Bronchial epithelial cell (primary cell): Measurements from ENCODE around the gene C3orf38. TPM values are rescaled to one million over a fixed set of nuclear protein-coding genes. Genes with fewer than 3 reads are reported as not detected.

Experiments used
- DNase-seq: peaks from one replicate; pipeline ENCODE4 v3.0.0-alpha.2; 2010; ENCODE audit warnings: low read depth
- FAIRE-seq: peaks from 2 replicates; lab custom pipeline; 2011; peaks lifted over from hg19 to GRCh38; lab: Jason Lieb, UNC
- H3K27me3 ChIP-seq: 2 replicates; pipeline ENCODE4 v1.5.1; 2011; ENCODE audit warnings: low read length; ENCODE audit not compliant: control insufficient read depth, insufficient read depth
- H3K36me3 ChIP-seq: 2 replicates; pipeline ENCODE4 v1.5.1; 2011; ENCODE audit warnings: low read length; ENCODE audit not compliant: control insufficient read depth, insufficient read depth
- H3K4me3 ChIP-seq: 2 replicates; pipeline ENCODE4 v1.5.1; 2011; ENCODE audit warnings: mild to moderate bottlenecking, low read depth, low read length, control low read depth
- total RNA-seq: library from RNA; depleted of rRNA; stranded (reverse); fragments of >200 nt; gene quantifications from 2 replicates; pipeline ENCODE4 v1.2.1, GENCODE V29; 2014
- TF ChIP-seq, protein P1 (sequence below): IDR thresholded peaks from 2 replicates; pipeline ENCODE4 v1.5.1; 2011; ENCODE audit warnings: mild to moderate bottlenecking, moderate library complexity, low read length, control low read depth, inconsistent platforms; ENCODE audit not compliant: insufficient read depth, severe bottlenecking

The C3orf38 gene
- 25.3 and 26.6 TPM in 2 replicates for total RNA-seq

DNA sequence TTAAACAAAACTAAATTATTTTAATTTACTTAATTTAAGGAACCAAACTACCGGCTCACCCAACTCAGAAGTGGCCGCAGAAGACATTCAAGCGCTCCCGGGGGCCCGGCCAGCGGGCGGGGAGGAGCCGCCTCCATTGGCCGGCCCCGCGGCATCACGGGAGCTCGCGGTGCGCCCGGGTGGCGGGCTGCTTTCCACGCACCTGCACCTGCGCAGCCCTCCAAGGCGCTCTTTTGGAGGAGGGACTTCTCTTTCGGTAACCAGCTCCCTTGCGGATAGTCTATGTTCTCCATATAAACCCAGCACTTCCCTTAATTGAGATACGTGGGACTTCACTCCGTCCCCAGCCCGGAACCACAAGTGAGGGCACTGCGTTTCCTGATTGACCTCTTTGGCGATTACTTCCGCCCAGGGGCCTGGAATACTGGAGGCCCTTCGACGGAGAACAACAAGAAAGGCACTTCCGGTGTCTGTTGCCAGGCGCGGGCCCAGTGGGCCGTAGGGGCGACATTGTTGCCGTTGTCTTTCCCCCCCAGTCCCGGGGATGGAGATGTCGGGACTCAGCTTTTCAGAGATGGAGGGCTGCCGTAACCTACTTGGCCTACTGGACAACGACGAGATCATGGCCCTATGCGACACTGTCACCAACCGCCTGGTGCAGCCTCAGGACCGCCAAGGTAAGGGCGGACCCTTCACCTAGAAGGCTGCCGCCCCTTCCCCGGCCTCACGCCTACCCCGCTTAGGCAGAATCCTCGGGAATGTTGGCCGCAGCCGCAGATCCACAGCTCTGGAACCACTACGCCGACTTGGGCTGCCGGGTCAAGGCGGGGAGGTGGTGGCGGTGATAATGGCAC is at the start of gene C3orf38:
C3orf38 (plus strand) TSS at position 451 of the 854 bp plus-strand sequence; CDS start at position 545, 94 bp downstream.
- no peaks in the 10 kb centered on the region for H3K36me3 ChIP-seq
- FAIRE-seq = no peak
- TF ChIP-seq, protein P1, sequence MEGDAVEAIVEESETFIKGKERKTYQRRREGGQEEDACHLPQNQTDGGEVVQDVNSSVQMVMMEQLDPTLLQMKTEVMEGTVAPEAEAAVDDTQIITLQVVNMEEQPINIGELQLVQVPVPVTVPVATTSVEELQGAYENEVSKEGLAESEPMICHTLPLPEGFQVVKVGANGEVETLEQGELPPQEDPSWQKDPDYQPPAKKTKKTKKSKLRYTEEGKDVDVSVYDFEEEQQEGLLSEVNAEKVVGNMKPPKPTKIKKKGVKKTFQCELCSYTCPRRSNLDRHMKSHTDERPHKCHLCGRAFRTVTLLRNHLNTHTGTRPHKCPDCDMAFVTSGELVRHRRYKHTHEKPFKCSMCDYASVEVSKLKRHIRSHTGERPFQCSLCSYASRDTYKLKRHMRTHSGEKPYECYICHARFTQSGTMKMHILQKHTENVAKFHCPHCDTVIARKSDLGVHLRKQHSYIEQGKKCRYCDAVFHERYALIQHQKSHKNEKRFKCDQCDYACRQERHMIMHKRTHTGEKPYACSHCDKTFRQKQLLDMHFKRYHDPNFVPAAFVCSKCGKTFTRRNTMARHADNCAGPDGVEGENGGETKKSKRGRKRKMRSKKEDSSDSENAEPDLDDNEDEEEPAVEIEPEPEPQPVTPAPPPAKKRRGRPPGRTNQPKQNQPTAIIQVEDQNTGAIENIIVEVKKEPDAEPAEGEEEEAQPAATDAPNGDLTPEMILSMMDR = no peak
- H3K27me3 ChIP-seq = no peaks in the 10 kb centered on the region
- DNase-seq = peak; percentile 76
- peak within 1 kb of the TSS; percentile 88 for H3K4me3 ChIP-seq

DNA sequence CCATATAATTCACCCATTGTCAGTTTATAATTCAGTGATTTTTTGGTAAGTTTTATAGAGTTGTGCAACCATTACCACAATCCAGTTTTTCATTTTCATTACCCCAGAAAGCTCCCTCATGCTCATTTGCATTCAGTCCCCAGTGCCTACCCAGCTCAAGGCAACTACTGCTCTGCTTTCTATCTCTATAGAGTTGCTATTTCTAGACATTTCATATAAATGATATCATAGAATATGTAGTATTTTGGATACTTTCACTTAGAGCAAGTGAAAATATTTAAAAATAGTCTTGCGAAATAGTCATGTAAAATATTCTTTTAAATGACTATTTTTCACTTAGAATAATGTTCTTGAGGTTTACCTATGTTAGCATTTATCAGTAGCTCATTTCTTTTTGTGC is 48.6 kb upstream of the C3orf38 start:
- Histone ChIP-seq H3K27me3 (no peaks in the 10 kb centered on the region), H3K36me3 (no peaks in the 10 kb centered on the region), H3K4me3 (no peak overlapping the region)
- TF ChIP-seq, protein P1 = no peak
- DNase-seq (no peak), FAIRE-seq (no peak)

DNA sequence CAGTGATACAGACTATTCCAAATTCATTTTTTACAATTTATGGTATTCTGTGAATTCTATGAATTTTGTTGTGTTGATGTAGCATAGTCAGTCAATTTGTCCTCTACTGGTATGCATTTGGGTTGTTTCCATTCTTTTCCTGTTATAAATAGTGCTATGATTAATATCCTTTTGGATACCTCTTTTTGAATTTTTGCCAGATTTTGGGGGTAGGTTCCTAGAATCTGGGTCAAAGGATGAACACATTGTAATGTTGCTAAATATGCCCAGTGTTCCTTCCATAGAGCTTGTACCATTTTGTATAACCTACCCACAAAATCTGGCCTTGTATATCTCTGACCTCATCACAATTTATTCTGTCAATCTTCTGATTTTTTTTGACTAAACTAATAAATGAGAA is 44.4 kb upstream of the C3orf38 start:
- H3K4me3 ChIP-seq = no peak overlapping the region

DNA sequence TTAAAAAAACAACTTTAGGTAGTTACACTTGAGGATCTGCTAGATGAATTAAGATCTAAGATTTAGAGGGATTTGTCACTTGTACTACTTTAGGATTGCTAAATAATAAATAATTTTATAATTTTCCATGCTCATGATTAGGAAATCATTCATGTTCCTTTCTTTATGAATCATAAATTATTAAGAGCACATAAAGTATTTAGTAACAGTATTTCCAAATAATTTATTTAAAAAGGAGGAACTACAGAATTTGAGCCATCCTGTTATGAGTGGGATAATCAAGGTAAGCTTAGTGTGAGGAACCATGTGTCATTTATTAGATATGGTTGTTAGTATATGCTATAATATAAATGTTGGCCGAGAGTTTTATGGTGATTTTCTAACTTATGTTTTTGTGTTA is 37.5 kb upstream of the C3orf38 start:
- H3K27me3 ChIP-seq = no peaks in the 10 kb centered on the region
- TF ChIP-seq, protein P1 = no peak
- peaks cover 4% of the 10 kb centered on the region for H3K36me3 ChIP-seq
- FAIRE-seq (no peak), DNase-seq (peak; percentile 18)
- H3K4me3 ChIP-seq = no peak overlapping the region

More for the DNA sequence above, 44.4 kb upstream of the C3orf38 start:
- H3K36me3 ChIP-seq = no peaks in the 10 kb centered on the region
- TF ChIP-seq, protein P1 = no peak
- no peaks in the 10 kb centered on the region for H3K27me3 ChIP-seq
- no peak for DNase-seq
- no peak for FAIRE-seq

DNA sequence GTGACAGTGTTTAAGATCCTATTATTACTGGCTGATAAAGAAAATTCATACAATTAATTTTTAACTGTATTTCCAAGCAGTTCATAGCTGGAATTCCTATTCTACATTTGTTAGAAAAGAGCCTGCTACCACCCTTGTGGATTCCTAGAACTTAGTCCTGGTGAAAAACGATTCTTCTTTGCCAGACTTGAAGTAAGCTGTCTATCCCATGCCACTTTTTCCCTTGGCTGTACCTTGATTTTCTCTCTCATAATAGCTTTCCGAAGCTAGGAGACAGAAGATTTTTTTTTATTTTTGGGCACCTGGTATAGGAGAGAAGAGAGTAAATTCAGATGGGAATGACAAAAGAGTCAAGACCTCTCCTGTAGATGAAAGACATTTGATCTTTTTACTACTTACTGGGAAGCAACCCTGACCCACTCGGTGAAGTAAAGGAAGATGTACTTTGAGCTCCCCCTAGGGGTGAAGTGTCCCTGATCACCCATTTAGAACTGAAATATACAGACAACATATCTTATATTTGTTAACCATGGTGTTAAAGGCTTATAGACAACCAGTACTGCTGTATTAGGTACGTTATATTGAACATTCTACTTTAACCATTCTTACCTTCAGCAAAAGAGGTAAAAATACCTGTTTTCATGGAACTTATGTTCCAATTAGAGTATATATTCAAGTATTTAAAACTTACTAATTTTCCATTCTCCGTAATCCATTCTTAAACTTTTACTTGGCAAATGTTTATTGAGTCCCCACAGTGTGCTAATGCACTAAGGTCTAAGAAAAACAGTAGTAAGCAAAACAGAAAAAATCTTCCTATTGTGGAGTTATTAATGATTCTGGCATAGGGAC is 36.2 kb upstream of the C3orf38 start:
- Histone ChIP-seq H3K36me3 (peaks cover 4% of the 10 kb centered on the region), H3K4me3 (no peak overlapping the region), H3K27me3 (no peaks in the 10 kb centered on the region)
- DNase-seq = peak; percentile 71
- TF ChIP-seq, protein P1 = peak; percentile 59
- FAIRE-seq = no peak
